HL-60 (cell line): Measurements from ENCODE around the gene FNDC5.
A peak's percentile ranks its signal among the peaks of the same experiment; 100 is the strongest.

Experiments
- CTCF ChIP-seq: IDR thresholded peaks from one replicate; pipeline ENCODE4 v1.5.1; 2011; ENCODE audit warnings: low read length, control low read depth, inconsistent platforms; ENCODE audit not compliant: insufficient read depth
- GABPA ChIP-seq: IDR thresholded peaks from 2 replicates; pipeline ENCODE4 v1.6.1; 2012; ENCODE audit warnings: low read depth
- POLR2AphosphoS5 ChIP-seq: IDR thresholded peaks from 2 replicates; pipeline ENCODE4 v1.6.1; 2012; ENCODE audit warnings: low read depth
- REST ChIP-seq: IDR thresholded peaks from 2 replicates; pipeline ENCODE4 v1.6.1; 2012; ENCODE audit warnings: low read depth; ENCODE audit not compliant: insufficient replicate concordance
- SPI1 ChIP-seq: IDR thresholded peaks from 2 replicates; pipeline ENCODE4 v1.6.1; 2012; ENCODE audit warnings: low read depth, mild to moderate bottlenecking, borderline replicate concordance

DNA sequence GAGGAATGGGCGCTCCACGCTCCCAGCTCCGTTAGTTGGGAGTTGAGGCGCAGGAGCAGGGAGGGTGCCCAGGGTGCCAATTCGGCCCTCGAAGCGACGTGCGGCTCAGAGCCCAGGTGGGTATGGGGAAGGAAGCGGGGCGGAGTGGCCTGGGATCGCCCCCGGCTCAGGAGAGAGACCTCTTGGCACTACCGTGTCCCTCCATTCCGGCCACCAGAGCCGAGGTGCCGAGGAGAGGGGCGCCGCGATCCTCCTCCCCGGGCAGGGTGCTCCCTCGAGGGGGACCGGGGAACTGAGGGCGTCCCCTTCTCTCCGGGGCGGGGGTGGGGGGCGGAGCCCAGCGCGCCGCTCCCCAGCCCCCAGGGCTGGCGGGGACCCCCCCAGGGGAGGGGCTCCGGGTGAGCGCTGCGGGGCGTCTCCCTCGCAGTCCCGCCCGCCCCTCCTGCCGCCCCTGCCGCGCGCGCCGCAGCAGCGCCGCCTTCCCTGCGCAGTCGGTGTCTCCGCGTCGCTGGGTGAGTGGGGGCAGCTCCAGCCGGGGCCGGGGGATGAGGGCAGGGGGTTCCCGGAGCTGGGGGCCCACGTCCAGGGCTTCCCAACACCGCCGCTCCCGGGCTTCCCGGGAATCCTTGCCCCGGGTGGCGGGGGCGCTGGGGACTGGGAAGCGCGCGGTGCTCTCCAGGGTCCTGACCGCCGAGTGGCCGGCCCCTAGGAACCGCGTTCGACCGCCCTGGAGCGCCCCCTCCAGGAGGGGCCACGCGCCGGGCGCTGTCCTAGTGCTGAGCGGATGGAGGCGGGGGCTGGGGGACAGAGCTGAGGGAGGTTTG lies 15.5 kb upstream of the FNDC5 start, which contains the start of gene HPCA:
- TF ChIP-seq CTCF (peak; percentile 44), GABPA (no peak), POLR2AphosphoS5 (no peak), SPI1 (no peak), REST (peak; percentile 98)
